HCT116 (cell line): ENCODE measurements around the gene SBF2. TPM values are rescaled to one million over a fixed set of nuclear protein-coding genes. Genes with fewer than 3 reads are reported as not detected.

ENCODE experiments used
- ATAC-seq: fragments of 200-7000 bp; cut with Tn5 transposase; 2 replicates; pipeline ENCODE4 v1.9.1; 2020; ENCODE audit warnings: mild to moderate bottlenecking, moderate library complexity
- BruUV-seq: library from RNA; stranded (reverse); fragments of 400-500 nt; replicated peaks from 2 replicates; lab custom pipeline; 2021; lab: Mats Ljungman, UMichigan
- CTCF ChIA-PET: fragments of 300-600 bp; sonication (Branson Sonifier 250); formaldehyde crosslinking; loops from one replicate; lab custom pipeline; 2021; ENCODE audit warnings: antibody characterized with exemption; lab: Charles Lee
- POLR2A ChIA-PET: fragments of 300-600, 350-600 bp; sonication (Branson Sonifier 250); formaldehyde crosslinking; loops from one replicate; lab custom pipeline; 2021; ENCODE audit warnings: antibody characterized with exemption; lab: Charles Lee
- RAD21 ChIA-PET, 2 experiments: fragments of 300-600 bp; sonication (Branson Sonifier 250); formaldehyde crosslinking; loops; one replicate each; lab custom pipeline; 2023; ENCODE audit warnings: low total read pairs in 2 of 2; ENCODE audit not compliant: uncharacterized antibody in 2 of 2, unreplicated experiment in 2 of 2, low non-redundant PET in 1 of 2; lab: Charles Lee
- DNase-seq: peaks from one replicate; pipeline ENCODE4 v3.0.0-alpha.2; 2010; ENCODE audit warnings: low read depth, low spot score
- H2AFZ ChIP-seq: fragments of 200-600 bp; shearing (Covaris generic), sonication (generic); 2 replicates; pipeline ENCODE4 v1.6.1; 2017; ENCODE audit warnings: low read depth, mixed run types, mixed read lengths, antibody characterized with exemption, low read length; ENCODE audit not compliant: poor library complexity, severe bottlenecking
- H3K27ac ChIP-seq: 2 replicates; pipeline ENCODE4 v1.5.1; 2012; ENCODE audit warnings: low read depth, low read length
- H3K27me3 ChIP-seq: fragments of 200-600 bp; sonication (generic); 2 replicates; pipeline ENCODE4 v1.6.1; 2016; ENCODE audit warnings: mixed run types, low read length, mixed read lengths; ENCODE audit not compliant: insufficient read depth
- H3K36me3 ChIP-seq, 2 experiments: fragments of 200-500 bp in 1 of 2; fragments of 200-600 bp in 1 of 2; sonication (Bioruptor generic) in 1 of 2; sonication (generic) in 1 of 2; 2 replicates each; pipeline versions ENCODE4 v1.5.1 to v1.6.1; 2014 to 2016; ENCODE audit warnings: low read length in 2 of 2, inconsistent platforms in 1 of 2, mixed read lengths in 1 of 2, mixed run types in 1 of 2; ENCODE audit not compliant: insufficient read depth in 2 of 2, control insufficient read depth in 1 of 2
- H3K4me1 ChIP-seq, 2 experiments: fragments of 200-600 bp in 1 of 2; sonication (generic) in 1 of 2; 2 replicates each; pipeline versions ENCODE4 v1.5.1 to v1.6.1; 2012 to 2017; ENCODE audit warnings: low read length in 2 of 2, inconsistent platforms in 1 of 2, mild to moderate bottlenecking in 1 of 2, mixed read lengths in 1 of 2, mixed run types in 1 of 2, moderate library complexity in 1 of 2; ENCODE audit not compliant: insufficient read depth in 2 of 2, control insufficient read depth in 1 of 2
- H3K4me2 ChIP-seq: fragments of 200-600 bp; sonication (generic); 2 replicates; pipeline ENCODE4 v1.6.1; 2017; ENCODE audit warnings: mixed run types, low read length, mixed read lengths
- H3K4me3 ChIP-seq, 2 experiments: fragments of 200-600 bp in 1 of 2; sonication (generic) in 1 of 2; replicated peaks in 1 of 2; 2 replicates each; pipeline ENCODE4 v1.5.1; 2011 to 2016; ENCODE audit warnings: low read length in 2 of 2, control low read depth in 1 of 2, low read depth in 1 of 2, mild to moderate bottlenecking in 1 of 2, mixed read lengths in 1 of 2, mixed run types in 1 of 2
- H3K79me2 ChIP-seq: fragments of 200-600 bp; sonication (generic); 2 replicates; pipeline ENCODE4 v1.6.1; 2017; ENCODE audit warnings: mild to moderate bottlenecking, mixed run types, low read length, moderate library complexity, mixed read lengths; ENCODE audit not compliant: insufficient read depth
- H3K9ac ChIP-seq: fragments of 200-600 bp; sonication (generic); 2 replicates; pipeline ENCODE4 v1.6.1; 2016; ENCODE audit warnings: low read length, mixed read lengths
- H3K9me2 ChIP-seq: fragments of 200-600 bp; sonication (generic), shearing (Covaris generic); 2 replicates; pipeline ENCODE4 v1.6.1; 2017; ENCODE audit warnings: mixed run types, mild to moderate bottlenecking, moderate library complexity; ENCODE audit not compliant: insufficient read depth
- H3K9me3 ChIP-seq, 2 experiments: fragments of 200-500 bp in 1 of 2; fragments of 200-600 bp in 1 of 2; sonication (Bioruptor generic) in 1 of 2; sonication (generic) in 1 of 2; 2 replicates each; pipeline ENCODE4 v1.6.1; 2014 to 2017; ENCODE audit warnings: low read length in 2 of 2, mixed read lengths in 2 of 2, inconsistent platforms in 1 of 2, low read depth in 1 of 2, mild to moderate bottlenecking in 1 of 2, mixed run types in 1 of 2, moderate library complexity in 1 of 2; ENCODE audit not compliant: control insufficient read depth in 1 of 2, insufficient read depth in 1 of 2
- H4K20me1 ChIP-seq: fragments of 200-600 bp; sonication (generic), shearing (Covaris generic); 2 replicates; pipeline ENCODE4 v1.6.1; 2017; ENCODE audit warnings: mixed run types, mild to moderate bottlenecking, moderate library complexity; ENCODE audit not compliant: insufficient read depth
- CBX3 ChIP-seq: IDR thresholded peaks from 2 replicates; pipeline ENCODE4 v1.6.1; 2012; ENCODE audit warnings: low read depth
- CEBPB ChIP-seq: IDR thresholded peaks from 2 replicates; pipeline ENCODE4 v1.6.1; 2012; ENCODE audit warnings: low read depth
- EGR1 ChIP-seq: IDR thresholded peaks from 2 replicates; pipeline ENCODE4 v1.6.1; 2012; ENCODE audit warnings: low read depth
- ELF1 ChIP-seq: IDR thresholded peaks from 2 replicates; pipeline ENCODE4 v1.6.1; 2012; ENCODE audit warnings: low read depth, borderline replicate concordance
- FOSL1 ChIP-seq: IDR thresholded peaks from 2 replicates; pipeline ENCODE4 v1.6.1; 2012; ENCODE audit warnings: low read depth
- JUND ChIP-seq: IDR thresholded peaks from 2 replicates; pipeline ENCODE4 v1.6.1; 2012
- POLR2A ChIP-seq: IDR thresholded peaks from 2 replicates; pipeline ENCODE4 v1.7.0; 2011; ENCODE audit warnings: borderline replicate concordance; ENCODE audit not compliant: insufficient read depth, insufficient read length; ENCODE audit errors: extremely low read depth
- RAD21 ChIP-seq: IDR thresholded peaks from 2 replicates; pipeline ENCODE4 v1.6.1; 2012; ENCODE audit warnings: low read depth, mild to moderate bottlenecking
- SIN3A ChIP-seq: IDR thresholded peaks from 2 replicates; pipeline ENCODE4 v1.6.1; 2012; ENCODE audit warnings: low read depth
- SP1 ChIP-seq: IDR thresholded peaks from 2 replicates; pipeline ENCODE4 v1.6.1; 2012; ENCODE audit warnings: low read depth
- SRF ChIP-seq: IDR thresholded peaks from 2 replicates; pipeline ENCODE4 v1.6.1; 2012; ENCODE audit warnings: low read depth
- TCF7L2 ChIP-seq: IDR thresholded peaks from 2 replicates; pipeline ENCODE4 v1.7.0; 2011; ENCODE audit warnings: borderline replicate concordance, inconsistent platforms; ENCODE audit not compliant: insufficient read depth, insufficient read length; ENCODE audit errors: extremely low read depth
- YY1 ChIP-seq: IDR thresholded peaks from 2 replicates; pipeline ENCODE4 v1.6.1; 2011; ENCODE audit warnings: low read length, low read depth, moderate library complexity, mild to moderate bottlenecking; ENCODE audit not compliant: insufficient replicate concordance; ENCODE audit errors: extremely low read depth
- ZFX ChIP-seq: fragments of 450-650 bp; IDR thresholded peaks from 2 replicates; pipeline ENCODE4 v1.6.1; 2017
- ZNF274 ChIP-seq: fragments of 200-500 bp; sonication (Bioruptor generic); IDR thresholded peaks from 2 replicates; pipeline ENCODE4 v1.6.1; 2014; ENCODE audit warnings: mild to moderate bottlenecking, low read depth, low read length, inconsistent platforms
- intact Hi-C: fragments of 100-400 bp; cut with micrococcal nuclease; formaldehyde crosslinking; loops from 2 replicates; pipeline ENCODE4 v1.10.0; 2022
- total RNA-seq: library from RNA; stranded (reverse); gene quantifications from one replicate; pipeline ENCODE4 v1.2.1, GENCODE V29; 2021; ENCODE audit not compliant: unreplicated experiment
- TF ChIP-seq, protein P1 (sequence below), 3 experiments: fragments of 200-600 bp in 1 of 3; sonication (generic) in 1 of 3; IDR thresholded peaks in 2 of 3; conservative IDR thresholded peaks in 1 of 3; 2 replicates each; pipeline ENCODE4 v1.5.1; 2012 to 2017; ENCODE audit warnings: low read depth in 2 of 3, low read length in 2 of 3, antibody characterized with exemption in 1 of 3, borderline replicate concordance in 1 of 3, control low read depth in 1 of 3, mild to moderate bottlenecking in 1 of 3, mixed read lengths in 1 of 3, mixed run types in 1 of 3, moderate library complexity in 1 of 3; ENCODE audit not compliant: insufficient read depth in 1 of 3
- TF ChIP-seq, protein P2 (sequence below): IDR thresholded peaks from 2 replicates; pipeline ENCODE4 v1.6.1; 2012; ENCODE audit warnings: low read depth
- TF ChIP-seq, protein P3 (sequence below): IDR thresholded peaks from 2 replicates; pipeline ENCODE4 v1.6.1; 2012
- TF ChIP-seq, protein P4 (sequence below): IDR thresholded peaks from 2 replicates; pipeline ENCODE4 v1.6.1; 2011; ENCODE audit warnings: mild to moderate bottlenecking, low read length, moderate library complexity; ENCODE audit not compliant: insufficient replicate concordance; ENCODE audit errors: extremely low read depth

The SBF2 gene
- total RNA-seq, 1 experiment from 2014 or later: 35.0 TPM

DNA sequence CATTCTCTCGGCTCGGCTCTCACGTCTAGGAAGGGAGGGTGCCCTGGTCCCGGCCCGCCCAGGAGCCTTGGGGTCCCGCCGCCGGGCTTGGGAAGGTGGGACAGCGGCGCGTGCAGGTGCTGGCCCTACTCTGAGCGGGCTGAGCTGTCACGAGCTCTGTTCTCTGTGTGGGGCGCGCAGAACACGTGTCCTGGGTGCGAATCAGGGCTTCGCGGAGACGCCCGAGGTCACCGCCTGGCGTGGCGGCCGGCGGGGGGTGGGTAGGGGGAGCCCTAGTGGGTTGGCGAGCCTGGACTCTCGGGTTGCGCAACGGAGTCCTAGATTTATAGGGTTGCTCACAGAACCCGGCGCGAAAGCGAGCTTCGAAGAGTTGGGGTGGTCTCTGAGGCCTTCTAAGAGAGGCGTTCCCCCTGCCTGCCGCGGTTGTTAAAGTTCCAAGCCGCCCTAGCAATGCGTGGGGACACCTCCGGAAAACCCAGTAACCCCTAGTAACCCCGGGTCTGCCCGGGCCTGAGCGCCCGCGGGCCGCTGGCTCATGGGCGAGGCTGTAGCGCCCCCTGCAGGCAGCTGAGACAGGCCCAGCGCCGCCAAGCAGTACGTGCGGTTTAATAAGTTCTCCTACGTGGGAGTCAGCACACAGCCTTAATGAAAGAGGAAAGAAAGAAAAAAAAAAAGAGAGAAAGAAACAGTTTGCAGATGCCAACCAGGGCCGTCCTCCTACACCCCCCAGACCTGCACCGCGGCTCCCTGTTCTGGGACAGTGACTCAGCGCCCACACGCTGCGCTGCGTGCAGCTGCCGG, 13.6 kb upstream of the SBF2 start:
- Histone ChIP-seq H3K4me2 (peak overlapping the region; percentile 98), H2AFZ (no peak overlapping the region), H3K4me1 (peaks cover 42 to 64% of the 10 kb centered on the region in 2 experiments), H3K4me3 (peak overlapping the region; percentile 85 to 93), H3K9me3 (no peaks in the 10 kb centered on the region), H3K27ac (peak overlapping the region; percentile 97), H3K36me3 (peaks cover 0 to 15% of the 10 kb centered on the region in 2 experiments; a peak in 2 of 4 replicates), H4K20me1 (no peaks in the 10 kb centered on the region), H3K9ac (peak overlapping the region; percentile 94), H3K9me2 (no peaks in the 10 kb centered on the region), H3K79me2 (peaks cover 36% of the 10 kb centered on the region), H3K27me3 (no peaks in the 10 kb centered on the region)
- ChIA-PET CTCF (interaction anchor here (0.6 to 3.7 kb wide), 11 partner anchors 12 to 944 kb away, joined by 3 to 25 read pairs (median 3); no protein-coding TSS in a partner anchor), POLR2A (interaction anchor here (1.2 to 3.7 kb wide), 5 partner anchors 14 to 549 kb away, joined by 3 to 18 read pairs (median 5); no protein-coding TSS in a partner anchor), RAD21 (interaction anchor here (0.6 to 2.5 kb wide), 8 partner anchors 14 to 549 kb away, joined by 3 to 8 read pairs (median 4); no protein-coding TSS in a partner anchor)
- DNase-seq (peak; percentile 84), ATAC-seq (peak; percentile 41)
- BruUV-seq: no TSS peak
- intact Hi-C loops: loop anchor here (1.0 to 5.0 kb wide), 7 partner anchors 59 to 695 kb away; no protein-coding TSS in a partner anchor
- TF ChIP-seq CBX3: no peak
- TF ChIP-seq, protein P1, sequence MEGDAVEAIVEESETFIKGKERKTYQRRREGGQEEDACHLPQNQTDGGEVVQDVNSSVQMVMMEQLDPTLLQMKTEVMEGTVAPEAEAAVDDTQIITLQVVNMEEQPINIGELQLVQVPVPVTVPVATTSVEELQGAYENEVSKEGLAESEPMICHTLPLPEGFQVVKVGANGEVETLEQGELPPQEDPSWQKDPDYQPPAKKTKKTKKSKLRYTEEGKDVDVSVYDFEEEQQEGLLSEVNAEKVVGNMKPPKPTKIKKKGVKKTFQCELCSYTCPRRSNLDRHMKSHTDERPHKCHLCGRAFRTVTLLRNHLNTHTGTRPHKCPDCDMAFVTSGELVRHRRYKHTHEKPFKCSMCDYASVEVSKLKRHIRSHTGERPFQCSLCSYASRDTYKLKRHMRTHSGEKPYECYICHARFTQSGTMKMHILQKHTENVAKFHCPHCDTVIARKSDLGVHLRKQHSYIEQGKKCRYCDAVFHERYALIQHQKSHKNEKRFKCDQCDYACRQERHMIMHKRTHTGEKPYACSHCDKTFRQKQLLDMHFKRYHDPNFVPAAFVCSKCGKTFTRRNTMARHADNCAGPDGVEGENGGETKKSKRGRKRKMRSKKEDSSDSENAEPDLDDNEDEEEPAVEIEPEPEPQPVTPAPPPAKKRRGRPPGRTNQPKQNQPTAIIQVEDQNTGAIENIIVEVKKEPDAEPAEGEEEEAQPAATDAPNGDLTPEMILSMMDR (IDR thresholded peaks at IDR 0.05 in 2 of 3, conservative IDR thresholded peaks at IDR 0.05 in 1 of 3; ENCODE audit: borderline replicate concordance in 1 of 3, insufficient read depth in 1 of 3, low read depth in 2 of 3, low read length in 2 of 3): peak in 2 of 3 experiments; percentile 94 to 98; a peak in 4 of 6 replicates
- peak; percentile 75 for TF ChIP-seq YY1
- TF ChIP-seq SP1: no peak
- no peak for TF ChIP-seq FOSL1
- TF ChIP-seq, protein P2, sequence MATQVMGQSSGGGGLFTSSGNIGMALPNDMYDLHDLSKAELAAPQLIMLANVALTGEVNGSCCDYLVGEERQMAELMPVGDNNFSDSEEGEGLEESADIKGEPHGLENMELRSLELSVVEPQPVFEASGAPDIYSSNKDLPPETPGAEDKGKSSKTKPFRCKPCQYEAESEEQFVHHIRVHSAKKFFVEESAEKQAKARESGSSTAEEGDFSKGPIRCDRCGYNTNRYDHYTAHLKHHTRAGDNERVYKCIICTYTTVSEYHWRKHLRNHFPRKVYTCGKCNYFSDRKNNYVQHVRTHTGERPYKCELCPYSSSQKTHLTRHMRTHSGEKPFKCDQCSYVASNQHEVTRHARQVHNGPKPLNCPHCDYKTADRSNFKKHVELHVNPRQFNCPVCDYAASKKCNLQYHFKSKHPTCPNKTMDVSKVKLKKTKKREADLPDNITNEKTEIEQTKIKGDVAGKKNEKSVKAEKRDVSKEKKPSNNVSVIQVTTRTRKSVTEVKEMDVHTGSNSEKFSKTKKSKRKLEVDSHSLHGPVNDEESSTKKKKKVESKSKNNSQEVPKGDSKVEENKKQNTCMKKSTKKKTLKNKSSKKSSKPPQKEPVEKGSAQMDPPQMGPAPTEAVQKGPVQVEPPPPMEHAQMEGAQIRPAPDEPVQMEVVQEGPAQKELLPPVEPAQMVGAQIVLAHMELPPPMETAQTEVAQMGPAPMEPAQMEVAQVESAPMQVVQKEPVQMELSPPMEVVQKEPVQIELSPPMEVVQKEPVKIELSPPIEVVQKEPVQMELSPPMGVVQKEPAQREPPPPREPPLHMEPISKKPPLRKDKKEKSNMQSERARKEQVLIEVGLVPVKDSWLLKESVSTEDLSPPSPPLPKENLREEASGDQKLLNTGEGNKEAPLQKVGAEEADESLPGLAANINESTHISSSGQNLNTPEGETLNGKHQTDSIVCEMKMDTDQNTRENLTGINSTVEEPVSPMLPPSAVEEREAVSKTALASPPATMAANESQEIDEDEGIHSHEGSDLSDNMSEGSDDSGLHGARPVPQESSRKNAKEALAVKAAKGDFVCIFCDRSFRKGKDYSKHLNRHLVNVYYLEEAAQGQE: no peak
- peak; percentile 41; the same call in 1 of the 2 replicates for TF ChIP-seq ZFX
- TF ChIP-seq CEBPB: no peak
- TF ChIP-seq, protein P3, sequence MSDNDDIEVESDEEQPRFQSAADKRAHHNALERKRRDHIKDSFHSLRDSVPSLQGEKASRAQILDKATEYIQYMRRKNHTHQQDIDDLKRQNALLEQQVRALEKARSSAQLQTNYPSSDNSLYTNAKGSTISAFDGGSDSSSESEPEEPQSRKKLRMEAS: no peak
- no peak for TF ChIP-seq EGR1
- TF ChIP-seq ELF1: no peak
- TF ChIP-seq TCF7L2: peak; percentile 69
- TF ChIP-seq, protein P4, sequence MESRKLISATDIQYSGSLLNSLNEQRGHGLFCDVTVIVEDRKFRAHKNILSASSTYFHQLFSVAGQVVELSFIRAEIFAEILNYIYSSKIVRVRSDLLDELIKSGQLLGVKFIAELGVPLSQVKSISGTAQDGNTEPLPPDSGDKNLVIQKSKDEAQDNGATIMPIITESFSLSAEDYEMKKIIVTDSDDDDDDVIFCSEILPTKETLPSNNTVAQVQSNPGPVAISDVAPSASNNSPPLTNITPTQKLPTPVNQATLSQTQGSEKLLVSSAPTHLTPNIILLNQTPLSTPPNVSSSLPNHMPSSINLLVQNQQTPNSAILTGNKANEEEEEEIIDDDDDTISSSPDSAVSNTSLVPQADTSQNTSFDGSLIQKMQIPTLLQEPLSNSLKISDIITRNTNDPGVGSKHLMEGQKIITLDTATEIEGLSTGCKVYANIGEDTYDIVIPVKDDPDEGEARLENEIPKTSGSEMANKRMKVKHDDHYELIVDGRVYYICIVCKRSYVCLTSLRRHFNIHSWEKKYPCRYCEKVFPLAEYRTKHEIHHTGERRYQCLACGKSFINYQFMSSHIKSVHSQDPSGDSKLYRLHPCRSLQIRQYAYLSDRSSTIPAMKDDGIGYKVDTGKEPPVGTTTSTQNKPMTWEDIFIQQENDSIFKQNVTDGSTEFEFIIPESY: peak; percentile 13
- TF ChIP-seq POLR2A: peak; percentile 11
- no peak for TF ChIP-seq RAD21
- no peak for TF ChIP-seq SRF
- TF ChIP-seq SIN3A: no peak
- no peak for TF ChIP-seq JUND
- no peak for TF ChIP-seq ZNF274
